Measurements from ENCODE around the gene THUMPD2.
"Not testable (repeated sequence)": the region's sequence is repeated elsewhere in the genome, so short reads cannot be mapped to it uniquely, and the experiment has no call there.

Gene THUMPD2

DNA sequence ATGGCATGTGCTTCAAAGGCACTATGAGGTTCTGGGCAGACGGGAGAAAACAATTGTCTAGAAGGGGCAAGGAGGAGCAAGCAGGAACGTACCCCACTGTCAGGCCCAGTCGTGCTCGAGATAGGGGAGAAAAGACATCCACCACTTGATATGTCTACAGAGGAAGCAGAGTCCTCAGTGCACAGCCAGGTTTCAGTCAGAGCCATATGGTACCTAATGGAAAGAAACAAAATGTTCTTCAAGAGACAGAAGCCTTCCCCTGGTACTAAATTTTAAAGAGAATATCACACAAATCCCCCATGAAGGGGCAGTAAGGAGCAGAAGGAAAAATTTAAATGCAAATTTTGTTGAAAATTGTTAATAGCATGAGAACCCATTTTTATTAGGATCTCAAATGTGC is 21.9 kb downstream of the THUMPD2 start:
- no peak for DNase-seq (ENCODE audit: low spot score)

DNA sequence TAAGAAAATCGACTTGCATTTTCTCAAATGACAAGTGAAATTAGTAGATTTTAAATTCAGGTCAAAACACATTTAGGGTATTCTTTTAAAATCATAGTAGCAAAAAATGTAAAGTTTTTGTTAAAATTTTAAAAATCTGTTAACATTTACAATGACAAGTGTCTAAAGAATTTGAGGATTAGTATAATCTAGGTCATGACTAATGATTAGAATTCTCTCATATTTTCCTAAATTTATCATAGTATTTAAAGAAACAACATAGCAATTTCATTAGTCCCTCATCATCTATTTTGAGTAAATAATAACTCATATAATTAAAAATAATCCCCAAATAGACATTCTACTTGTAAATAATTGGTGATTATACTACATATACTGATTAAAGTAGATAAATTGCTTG is 23.6 kb downstream of the THUMPD2 start:
- no peak for DNase-seq (ENCODE audit: low spot score)

DNA sequence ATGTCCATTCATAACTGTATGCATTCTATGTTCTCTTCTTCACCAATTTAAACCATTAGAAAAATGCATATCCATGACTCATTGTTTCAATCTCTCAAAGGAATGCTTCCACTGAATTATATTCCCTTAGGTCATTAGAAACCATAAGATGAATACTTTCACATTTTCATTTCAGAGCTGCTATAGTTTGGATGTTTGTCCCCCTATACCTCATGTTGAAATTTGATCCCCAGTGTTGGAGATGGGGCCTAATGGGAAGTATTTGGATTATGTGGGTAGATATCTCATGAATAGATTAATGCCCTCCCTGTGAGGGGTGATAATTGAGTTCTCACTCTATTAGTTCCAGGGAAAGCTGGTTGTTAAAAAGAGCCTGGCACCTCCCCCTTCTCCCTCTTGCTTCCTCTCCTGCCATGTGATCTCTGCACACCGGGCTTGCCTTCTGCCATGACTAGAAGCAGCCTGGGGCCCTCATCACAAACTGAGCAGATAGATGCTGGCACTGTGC is 35.7 kb downstream of the THUMPD2 start:
- DNase-seq (ENCODE audit: low spot score) = no peak

DNA sequence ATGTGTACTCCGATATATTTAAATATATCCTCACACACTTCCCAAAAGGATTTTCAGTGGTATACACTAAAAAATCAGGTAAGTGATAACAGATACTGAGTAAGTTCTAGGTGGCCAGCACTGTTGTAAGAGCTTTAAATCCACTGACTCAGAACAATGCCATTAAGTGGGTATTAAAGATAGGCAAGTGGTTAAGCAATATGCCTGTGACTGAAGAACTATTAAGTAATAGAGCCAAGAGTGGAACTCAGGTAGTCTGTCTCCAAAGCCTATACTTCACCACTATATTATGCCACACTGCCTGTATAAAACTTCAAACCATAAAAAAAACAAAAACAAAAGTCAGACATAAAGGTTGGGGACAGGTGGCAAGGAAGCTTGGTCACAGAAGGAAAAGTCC is 37.2 kb downstream of the THUMPD2 start:
- no peak for DNase-seq (ENCODE audit: low spot score)

DNA sequence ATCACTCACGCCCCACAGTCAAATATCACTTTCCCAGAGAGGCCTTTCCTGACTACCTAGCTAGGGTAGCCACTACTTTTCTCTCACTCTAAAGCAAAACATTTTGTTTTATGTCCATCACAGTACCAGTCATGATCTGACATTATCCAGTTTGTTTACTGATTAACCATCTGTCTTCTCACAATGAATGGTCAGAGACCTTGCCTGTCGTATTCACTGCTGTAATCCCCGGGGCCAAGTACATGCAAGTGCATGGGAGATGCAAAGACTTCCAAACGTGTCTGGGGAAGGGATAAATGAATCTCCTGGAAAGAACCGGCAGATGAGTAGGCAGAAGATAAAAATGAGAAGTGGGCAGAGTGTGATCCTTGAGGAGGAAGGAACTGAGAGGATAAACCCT is 39.7 kb downstream of the THUMPD2 start:
- DNase-seq (ENCODE audit: low spot score) = no peak

DNA sequence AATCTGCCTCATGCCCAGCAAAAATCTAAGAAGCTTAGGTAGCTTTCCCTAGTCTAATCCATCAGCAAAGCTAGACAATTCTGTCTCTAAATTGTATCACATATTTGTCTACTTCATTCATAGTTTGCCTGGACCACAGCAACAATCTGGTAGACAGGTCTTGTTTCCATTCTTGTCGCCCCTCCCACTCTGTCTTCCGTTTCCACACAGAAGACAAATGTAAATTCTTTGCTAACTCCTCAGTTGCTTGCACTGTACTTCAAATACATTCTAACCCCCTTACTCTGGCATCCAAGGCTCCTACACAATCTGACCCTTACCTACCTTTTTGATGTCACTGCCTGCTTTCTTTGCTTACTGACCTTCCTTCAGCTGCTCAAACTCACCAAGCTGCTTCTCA is 40.1 kb downstream of the THUMPD2 start:
- no peak for DNase-seq (ENCODE audit: low spot score)

DNA sequence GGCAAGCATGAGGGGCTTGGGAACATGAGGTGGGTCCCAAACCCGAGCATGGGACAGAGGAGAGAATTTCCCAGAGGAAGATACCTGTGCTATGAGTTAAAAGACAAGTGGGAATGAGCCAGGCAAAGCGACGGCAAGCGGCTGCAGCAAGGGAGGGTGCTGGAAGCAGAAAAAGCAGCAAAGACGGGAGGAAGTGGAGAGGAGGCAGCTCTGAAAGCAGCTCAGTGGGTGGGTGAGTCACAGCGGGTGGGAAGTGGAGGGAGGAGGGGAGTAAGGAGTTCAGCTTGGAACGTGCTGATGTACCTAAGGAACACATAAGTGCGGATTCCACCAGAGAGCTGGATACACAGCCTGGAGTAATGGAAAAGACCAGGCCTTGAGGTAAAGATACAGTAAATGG is 41.4 kb downstream of the THUMPD2 start:
- peak; percentile 30 for DNase-seq (ENCODE audit: low spot score)

DNA sequence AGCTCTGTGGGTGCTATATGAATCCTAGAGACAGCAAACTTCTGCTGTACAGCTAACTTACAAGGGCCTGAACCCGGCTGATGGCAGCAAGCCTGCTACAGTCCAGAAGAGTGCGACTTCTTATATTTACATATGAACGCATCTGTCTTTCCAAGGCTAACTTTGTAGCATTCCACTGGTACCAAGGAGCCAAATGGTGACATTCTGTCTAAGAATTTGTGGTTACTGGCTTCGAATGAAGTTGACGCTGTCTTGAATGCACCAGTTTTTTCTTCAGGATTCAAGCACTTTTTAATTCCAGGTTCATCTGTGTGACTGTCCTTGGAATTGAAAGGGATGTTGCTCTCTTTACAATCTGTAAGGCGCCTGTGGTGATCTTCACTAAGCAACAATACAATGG is 42.4 kb downstream of the THUMPD2 start:
- DNase-seq (ENCODE audit: low spot score) = peak; percentile 74

DNA sequence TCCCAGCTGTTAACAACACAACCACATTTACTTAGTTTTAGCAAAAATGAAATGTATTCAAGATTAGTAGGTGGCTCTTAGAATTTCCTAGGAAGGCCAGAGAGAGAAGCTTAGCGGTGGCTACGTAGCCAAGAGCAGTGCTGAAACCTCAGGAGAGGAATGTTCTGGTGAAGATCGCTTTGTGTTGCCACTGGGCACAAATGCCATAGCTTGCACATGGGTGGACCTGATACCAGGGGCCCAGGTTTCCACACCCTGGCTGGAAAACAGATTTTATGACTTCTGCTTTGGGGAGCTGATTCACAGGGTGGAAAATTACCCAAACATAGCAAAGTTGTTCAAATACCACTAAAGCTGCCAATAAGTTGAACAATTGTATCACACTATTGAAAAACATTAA is 43.4 kb downstream of the THUMPD2 start:
- no peak for DNase-seq (ENCODE audit: low spot score)

DNA sequence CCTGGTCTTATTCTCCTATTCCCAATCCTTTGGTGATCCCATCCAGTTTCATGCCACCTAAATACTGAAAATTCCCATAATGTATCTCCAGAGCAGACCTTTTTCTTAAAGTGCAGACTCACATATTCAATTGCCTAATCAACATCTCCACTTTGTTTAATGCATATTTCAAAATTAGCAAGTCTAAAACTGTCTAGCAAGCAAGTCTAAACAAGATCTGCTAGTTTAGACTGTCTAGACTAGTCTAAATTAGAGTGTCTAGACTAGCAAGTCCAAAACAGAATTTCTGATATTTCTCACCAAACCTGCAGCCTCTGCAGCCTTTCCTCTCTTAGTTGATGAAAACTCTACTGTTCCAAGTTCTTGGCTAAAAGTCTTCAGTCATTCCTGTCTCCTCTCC is 44.6 kb downstream of the THUMPD2 start:
- DNase-seq (ENCODE audit: low spot score) = no peak

DNA sequence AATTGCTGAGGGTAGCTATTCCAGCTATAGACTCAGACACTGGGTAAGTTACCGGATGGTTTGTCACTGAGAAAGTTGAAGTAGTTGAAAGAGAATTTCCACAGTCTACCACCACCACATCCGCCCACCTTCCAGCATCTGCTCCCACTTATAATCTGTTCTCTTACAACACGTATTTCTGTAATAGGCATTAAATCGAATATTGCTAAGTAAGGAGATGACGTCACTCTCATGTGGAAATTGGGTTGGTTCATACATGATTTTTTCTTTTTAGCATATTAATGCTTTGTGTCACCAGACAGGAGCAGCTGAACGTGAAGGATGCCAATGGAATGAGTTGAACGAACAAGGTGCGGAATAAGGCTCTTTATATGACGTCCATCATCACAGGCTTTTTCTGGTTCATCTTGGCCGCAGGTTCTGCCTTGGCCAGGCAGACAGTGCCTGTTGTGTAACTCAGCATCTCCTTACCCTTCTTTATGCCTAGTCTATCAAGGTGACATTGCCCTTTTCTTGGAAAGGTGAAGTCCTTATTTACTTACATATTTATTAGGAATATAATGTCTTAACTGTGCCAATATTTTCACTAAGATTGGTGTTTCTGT is 45.9 kb downstream of the THUMPD2 start:
- no peak for DNase-seq (ENCODE audit: low spot score)

DNA sequence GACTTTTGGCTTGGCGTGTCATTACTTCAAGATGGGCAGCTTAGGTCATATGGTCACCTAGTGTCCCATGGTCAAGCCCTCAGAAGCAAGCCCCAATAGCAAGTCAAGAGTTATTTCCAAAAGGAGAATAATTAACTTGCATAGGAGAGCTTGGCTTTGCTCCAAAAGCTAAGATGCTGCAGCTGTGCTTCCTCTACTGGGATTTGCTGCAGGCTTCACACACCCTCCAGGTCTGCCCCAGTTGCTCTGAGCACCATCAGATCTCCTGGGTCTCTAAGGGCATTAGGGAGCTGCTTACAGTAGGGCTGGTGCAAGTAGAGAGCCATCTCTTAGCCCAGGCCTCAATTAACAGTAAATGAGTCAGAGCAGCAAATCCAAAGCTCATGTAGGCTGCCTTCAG is 46.6 kb downstream of the THUMPD2 start:
- DNase-seq (ENCODE audit: low spot score) = no peak

DNA sequence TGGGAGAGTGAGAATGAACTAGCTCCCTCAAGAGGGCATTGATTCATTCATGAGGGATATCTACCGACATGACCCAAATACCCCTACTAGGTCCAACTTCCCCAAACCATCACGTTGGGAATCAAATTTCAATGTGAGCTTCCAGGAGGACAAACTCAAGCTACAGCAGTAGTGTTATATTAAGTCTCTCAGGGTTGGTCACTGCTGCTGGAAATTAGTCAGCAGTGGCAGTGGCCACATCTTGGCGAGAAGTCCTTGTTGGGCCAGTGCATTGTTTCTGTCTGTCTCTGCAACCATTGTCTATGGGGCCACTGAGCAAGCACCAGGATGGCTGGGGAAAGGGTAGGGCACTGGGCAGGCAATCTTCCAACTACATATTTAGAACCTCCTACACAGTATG is 47.5 kb downstream of the THUMPD2 start:
- no peak for DNase-seq (ENCODE audit: low spot score)

DNA sequence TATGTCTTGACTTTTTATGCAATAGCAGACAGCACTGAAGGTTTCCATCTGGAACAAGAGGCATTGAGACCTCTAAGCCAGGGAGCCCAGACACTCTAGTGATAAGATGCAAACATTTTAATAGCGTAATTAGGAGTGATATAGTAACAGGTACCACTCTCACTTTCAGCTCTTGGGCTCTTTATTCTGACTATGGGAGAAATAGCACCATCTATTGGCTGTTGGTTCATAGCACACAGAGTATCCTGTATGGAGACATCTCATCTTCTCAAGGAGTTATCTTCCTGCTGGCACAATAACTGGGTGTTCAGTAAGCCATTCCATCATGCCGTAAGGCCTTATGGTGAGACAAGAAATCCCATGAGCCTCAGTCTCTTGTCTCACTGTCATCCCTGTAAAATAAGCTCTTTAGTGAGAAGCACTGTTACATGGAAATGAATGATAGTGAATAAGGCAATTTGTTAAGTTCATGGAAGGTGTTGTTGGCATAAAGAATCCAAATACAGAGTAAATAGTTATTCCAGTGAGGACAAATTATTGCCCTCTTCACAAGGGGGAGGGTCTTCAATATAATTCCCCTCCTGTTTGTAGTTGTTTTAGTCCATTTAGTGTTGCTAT is 48.3 kb downstream of the THUMPD2 start:
- peak; percentile 17 for DNase-seq (ENCODE audit: low spot score)

DNA sequence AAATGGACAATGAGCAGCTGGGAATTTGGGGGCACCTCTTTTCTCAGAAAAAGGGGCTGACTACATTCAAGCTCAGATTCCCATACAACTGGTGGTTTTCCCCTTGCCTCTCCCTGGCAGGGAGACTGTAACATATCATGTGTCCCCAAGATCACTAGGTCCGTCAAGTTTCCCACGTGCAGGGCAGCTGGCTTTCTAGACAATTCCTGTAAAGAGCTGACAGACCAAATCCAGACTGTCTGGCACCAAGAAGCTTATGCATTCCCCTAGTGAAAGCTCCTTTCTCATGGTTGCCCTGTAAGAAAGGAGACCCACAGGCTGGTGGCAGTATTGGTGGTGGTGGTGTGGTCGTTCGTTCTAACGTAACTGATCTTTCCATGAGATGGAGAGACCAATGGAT is 48.8 kb downstream of the THUMPD2 start:
- DNase-seq (ENCODE audit: low spot score) = no peak

DNA sequence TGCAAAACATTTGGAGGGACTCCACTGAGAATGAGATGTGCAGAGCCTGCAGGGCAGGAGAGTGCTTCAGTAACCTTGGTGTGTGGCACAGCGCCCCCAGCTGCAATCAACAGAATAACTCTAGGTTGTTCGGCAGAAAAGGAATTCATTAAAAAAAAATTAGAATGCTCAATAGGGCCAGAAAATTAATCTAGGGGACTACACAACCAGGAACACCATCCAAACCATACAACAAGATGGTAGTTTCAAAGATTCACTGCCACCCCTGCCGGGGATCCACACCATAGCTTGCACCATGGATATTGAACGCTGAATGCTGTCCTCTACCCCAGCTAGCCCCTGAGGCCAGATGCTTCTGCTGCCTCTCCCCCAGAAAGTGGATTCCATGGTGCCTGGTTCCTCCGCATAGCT is 50.1 kb downstream of the THUMPD2 start:
- DNase-seq (ENCODE audit: low spot score) = peak; percentile 21

DNA sequence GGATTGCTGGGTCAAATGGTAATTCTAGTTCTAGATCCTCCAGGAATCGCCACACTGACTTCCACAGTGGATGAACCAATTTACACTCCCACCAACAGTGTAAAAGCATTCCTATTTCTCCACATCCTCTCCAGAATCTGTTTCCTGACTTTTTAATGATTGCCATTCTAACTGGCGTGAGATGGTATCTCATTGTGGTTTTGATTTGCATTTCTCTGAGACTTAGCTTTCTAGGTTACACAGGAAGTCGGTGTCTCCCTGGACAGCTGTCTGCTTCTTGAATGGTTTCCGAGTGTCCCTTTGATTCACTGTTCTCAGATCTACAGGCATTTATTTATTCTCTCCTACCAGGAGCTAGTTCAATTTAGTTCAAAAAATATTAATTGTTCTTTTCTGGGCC is 51.0 kb downstream of the THUMPD2 start:
- DNase-seq (ENCODE audit: low spot score) = not testable (repeated sequence)

DNA sequence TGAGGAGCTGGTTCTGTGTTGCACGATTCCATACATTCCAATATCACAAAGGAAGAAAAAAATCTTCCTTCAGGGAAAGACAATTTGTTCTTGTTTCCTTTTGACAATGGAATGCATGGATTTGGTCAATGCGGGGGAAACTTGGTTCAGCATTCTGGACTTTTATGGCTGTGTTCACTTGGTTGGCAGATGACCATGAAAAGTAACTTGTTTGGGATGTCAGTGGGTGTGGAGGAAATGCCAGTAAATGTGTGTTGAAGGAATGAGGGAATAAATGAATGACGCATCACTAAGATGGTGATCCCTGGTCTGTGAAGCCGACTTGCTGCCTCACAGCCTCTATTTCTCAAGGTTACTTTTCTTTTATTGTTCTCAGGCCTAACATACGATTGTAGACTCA is 53.7 kb downstream of the THUMPD2 start:
- no peak for DNase-seq (ENCODE audit: low spot score)

DNA sequence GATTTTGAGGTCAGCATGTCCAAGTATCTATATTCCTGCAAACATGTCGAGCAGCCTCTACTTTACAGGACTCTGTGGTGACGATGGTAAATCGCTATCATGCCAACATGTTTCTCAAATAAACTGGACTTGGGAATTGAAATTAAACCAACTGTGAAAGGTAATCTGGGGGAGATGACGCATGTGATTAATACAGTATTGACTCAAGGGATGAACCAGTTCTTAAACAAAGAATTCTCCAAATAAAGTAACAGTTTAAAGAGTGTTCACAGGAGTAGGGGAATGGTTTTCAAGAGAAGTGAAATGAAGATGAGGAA is 54.3 kb downstream of the THUMPD2 start:
- no peak for DNase-seq (ENCODE audit: low spot score)

DNA sequence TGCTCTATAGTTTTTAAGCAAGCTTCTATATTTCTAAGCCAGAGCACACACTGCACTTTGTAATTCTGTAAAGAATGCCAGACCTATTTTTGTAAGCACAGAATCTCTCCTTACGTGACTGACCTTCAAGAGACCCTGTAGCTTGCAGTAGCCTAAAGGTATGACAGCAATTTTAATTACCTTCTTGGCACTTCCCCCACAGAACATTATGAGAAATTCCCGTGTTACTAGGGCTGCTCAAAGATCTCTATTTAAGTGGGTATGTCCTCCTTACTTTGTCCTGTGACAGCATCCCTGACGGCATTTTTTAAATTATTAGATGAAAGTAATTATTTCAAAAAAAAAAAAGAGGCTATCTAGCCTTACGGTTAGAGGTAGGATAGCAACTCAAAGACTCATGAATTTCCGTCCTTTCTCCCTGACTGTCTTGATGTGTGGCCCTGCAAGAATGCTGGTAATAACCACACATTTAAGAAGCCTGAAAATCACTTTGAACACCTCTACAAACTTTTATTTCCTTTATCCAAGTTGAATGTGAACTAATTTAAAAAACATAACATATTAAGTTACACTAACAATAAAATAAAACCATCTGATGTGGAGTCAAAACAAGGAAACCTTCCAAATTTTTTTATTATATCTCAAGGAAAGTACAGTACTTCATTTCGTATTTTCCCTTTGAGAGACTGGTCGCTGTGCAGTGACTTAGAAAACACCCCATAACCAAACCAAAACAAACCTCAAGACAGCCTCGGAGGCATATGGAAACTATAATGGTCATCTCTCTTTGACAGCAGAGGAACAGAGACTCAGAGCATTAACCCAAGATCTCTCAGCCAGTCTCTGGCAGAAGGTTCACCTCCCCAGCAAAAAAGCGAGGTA is 54.9 kb downstream of the THUMPD2 start:
- DNase-seq (ENCODE audit: low spot score) = no peak

DNA sequence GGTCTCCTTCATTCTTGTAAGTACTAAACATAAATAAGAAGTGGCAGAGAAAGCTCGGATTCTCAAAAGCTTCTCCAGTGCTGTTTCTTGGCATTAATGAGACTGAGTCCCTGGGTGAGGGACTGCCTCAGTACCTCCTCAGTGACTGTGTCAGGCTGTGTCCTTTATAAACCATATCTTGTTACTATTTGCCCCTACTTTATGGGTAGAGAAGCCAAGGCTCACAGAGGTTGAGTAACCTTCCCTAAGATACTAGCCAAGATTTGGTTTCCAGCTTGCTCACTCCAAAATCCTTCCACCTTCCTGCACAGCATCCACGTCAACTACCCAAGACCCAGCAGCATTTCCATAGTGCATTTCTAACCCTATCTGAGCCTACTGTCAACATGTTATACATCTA is 55.6 kb downstream of the THUMPD2 start:
- no peak for DNase-seq (ENCODE audit: low spot score)

DNA sequence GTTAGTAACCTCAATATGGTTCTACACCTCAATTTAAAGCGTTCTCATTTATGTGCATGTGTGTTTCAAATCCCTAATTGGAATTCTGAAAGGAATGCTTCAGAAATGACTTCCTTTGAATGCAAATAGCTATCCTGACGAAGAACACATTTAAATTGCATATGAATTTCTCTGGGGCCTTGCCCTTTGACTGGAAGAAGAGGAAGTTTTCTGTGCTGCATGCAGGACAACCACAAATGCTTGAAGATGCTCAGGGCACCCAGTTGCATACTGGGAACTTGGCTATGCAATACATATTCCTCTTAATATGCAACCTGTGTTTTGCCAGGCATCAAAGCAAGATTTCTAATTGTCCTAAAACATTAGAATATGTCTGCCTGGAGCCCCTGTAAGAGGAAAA is 58.1 kb downstream of the THUMPD2 start:
- DNase-seq (ENCODE audit: low spot score) = no peak

DNA sequence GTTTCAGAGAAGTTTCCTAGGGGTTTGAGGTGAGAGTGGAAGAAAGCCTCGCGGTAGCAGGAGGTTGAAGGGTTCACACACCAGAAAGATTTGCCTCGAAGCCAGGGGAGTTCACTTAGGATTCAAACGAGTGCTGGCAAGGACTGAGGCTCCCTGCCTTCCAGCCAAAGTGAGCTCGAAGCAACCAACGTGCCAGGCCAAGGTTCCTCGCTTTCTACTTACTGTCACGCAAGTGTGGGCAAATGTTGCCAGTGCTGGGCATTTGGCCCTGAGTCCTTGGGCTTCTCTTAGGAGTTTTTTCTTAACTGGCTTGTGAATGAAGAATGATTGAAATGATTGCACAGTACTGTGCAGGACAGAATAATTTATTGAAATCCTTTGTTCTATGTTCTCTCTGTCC is 59.7 kb downstream of the THUMPD2 start:
- no peak for DNase-seq (ENCODE audit: low spot score)
